HL-60 (cell line): Measurements from ENCODE around the gene BRMS1.

Experiments
- DNase-seq, 2 experiments: peaks; one replicate each; pipeline ENCODE4 v3.0.0-alpha.2; 2010 to 2020; ENCODE audit warnings: low read depth in 1 of 2, low spot score in 1 of 2
- H3K27ac ChIP-seq: fragments of 250-450 bp; sonication (Bioruptor Pico); replicated peaks from 2 replicates; pipeline ENCODE4 v1.5.1; 2020; ENCODE audit warnings: mild to moderate bottlenecking, moderate library complexity
- H3K27me3 ChIP-seq: fragments of 250-450 bp; sonication (Bioruptor Pico); 2 replicates; pipeline ENCODE4 v1.5.1; 2021; ENCODE audit warnings: mild to moderate bottlenecking, moderate library complexity; ENCODE audit not compliant: insufficient read depth, poor library complexity, severe bottlenecking
- H3K4me3 ChIP-seq: replicated peaks from 2 replicates; pipeline ENCODE4 v1.5.1; 2011; ENCODE audit warnings: mild to moderate bottlenecking, control low read depth, low read length; ENCODE audit not compliant: insufficient read depth
- GABPA ChIP-seq: IDR thresholded peaks from 2 replicates; pipeline ENCODE4 v1.6.1; 2012; ENCODE audit warnings: low read depth
- POLR2AphosphoS5 ChIP-seq: IDR thresholded peaks from 2 replicates; pipeline ENCODE4 v1.6.1; 2012; ENCODE audit warnings: low read depth
- REST ChIP-seq: IDR thresholded peaks from 2 replicates; pipeline ENCODE4 v1.6.1; 2012; ENCODE audit warnings: low read depth; ENCODE audit not compliant: insufficient replicate concordance
- SPI1 ChIP-seq: IDR thresholded peaks from 2 replicates; pipeline ENCODE4 v1.6.1; 2012; ENCODE audit warnings: low read depth, mild to moderate bottlenecking, borderline replicate concordance
- TF ChIP-seq, protein P1 (sequence below): IDR thresholded peaks from one replicate; pipeline ENCODE4 v1.5.1; 2011; ENCODE audit warnings: low read length, control low read depth, inconsistent platforms; ENCODE audit not compliant: insufficient read depth

BRMS1 gene

DNA sequence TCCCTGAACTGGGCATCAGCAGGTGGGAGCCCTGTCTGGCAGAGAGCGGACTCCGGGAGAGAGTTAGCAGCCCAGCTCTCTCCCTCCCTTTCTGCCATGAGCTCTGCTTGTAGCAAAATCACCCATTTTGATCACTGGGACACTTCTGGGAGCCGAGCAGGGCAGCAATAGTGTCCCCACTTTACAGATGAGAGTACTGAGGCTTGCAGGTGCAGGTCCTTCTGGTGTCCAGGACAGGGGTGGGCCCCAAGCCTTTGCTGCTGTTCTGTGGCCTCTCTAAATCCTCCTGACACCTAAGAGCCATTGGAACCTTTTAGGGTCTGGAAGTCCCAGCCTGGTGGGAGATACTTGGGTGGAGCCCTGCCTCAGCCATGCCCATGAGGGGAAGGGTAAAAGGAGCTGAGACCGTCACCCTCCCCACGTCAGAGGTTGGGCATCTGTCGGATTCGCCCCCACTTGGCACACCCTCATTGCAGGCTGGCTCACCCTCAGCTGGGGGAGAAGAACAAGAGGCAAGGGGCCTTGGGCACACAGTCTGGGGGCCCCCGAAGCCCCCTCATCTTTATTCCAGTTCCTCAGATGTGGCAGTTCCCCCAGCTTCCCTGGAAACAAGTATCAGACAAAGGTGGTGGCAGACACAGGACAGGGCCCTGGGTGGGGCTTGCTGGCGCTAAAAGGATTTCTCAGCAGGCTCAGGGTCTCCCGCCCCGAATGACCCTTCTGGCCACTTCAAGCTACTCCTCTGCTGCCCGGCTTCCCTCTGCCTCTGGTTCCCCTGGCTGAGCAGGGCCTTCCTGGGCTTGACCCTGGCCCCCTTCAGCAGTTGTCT, 13.1 kb downstream of the BRMS1 start:
- Histone ChIP-seq H3K4me3 (no peak overlapping the region), H3K27me3 (no peaks in the 10 kb centered on the region), H3K27ac (no peak overlapping the region)
- DNase-seq, result no peak
- TF ChIP-seq SPI1, result no peak
- no peak for TF ChIP-seq GABPA
- TF ChIP-seq, protein P1, sequence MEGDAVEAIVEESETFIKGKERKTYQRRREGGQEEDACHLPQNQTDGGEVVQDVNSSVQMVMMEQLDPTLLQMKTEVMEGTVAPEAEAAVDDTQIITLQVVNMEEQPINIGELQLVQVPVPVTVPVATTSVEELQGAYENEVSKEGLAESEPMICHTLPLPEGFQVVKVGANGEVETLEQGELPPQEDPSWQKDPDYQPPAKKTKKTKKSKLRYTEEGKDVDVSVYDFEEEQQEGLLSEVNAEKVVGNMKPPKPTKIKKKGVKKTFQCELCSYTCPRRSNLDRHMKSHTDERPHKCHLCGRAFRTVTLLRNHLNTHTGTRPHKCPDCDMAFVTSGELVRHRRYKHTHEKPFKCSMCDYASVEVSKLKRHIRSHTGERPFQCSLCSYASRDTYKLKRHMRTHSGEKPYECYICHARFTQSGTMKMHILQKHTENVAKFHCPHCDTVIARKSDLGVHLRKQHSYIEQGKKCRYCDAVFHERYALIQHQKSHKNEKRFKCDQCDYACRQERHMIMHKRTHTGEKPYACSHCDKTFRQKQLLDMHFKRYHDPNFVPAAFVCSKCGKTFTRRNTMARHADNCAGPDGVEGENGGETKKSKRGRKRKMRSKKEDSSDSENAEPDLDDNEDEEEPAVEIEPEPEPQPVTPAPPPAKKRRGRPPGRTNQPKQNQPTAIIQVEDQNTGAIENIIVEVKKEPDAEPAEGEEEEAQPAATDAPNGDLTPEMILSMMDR, result no peak
- no peak for TF ChIP-seq POLR2AphosphoS5
- TF ChIP-seq REST, result no peak

- Histone ChIP-seq H3K27ac (no peak overlapping the region), H3K4me3 (no peak overlapping the region), H3K27me3 (no peaks in the 10 kb centered on the region)
- TF ChIP-seq, protein P1, result no peak
- TF ChIP-seq GABPA, result no peak
- no peak for TF ChIP-seq SPI1
- TF ChIP-seq POLR2AphosphoS5, result no peak
- TF ChIP-seq REST, result no peak
- DNase-seq, result no peak
Observed at GRCh38 chr11:66330931-66331330, 14.0 kb downstream of the BRMS1 start.

GRCh38 chr11:66329165-66329673, 15.7 kb downstream of the BRMS1 start:
- Histone ChIP-seq H3K4me3 (no peak overlapping the region), H3K27ac (no peak overlapping the region), H3K27me3 (no peaks in the 10 kb centered on the region)
- no peak for TF ChIP-seq REST
- TF ChIP-seq POLR2AphosphoS5, result no peak
- no peak for TF ChIP-seq SPI1
- TF ChIP-seq, protein P1, result no peak
- TF ChIP-seq GABPA, result no peak
- DNase-seq, result no peak
